GM18507 (cell line): Measurements from ENCODE around the gene CRADD.
"Not testable (repeated sequence)": the region's sequence is repeated elsewhere in the genome, so short reads cannot be mapped to it uniquely, and the experiment has no call there.

Experiments used
- DNase-seq: peaks from one replicate; pipeline ENCODE4 v3.0.0; 2011; ENCODE audit warnings: low read depth; ENCODE audit not compliant: insufficient read length; ENCODE audit errors: extremely low spot score
- FAIRE-seq: peaks from 2 replicates; lab custom pipeline; 2011; peaks lifted over from hg19 to GRCh38; lab: Jason Lieb, UNC

The CRADD gene

GRCh38 chr12:93772003-93772700, 95.0 kb downstream of the CRADD start:
- no peak for FAIRE-seq
- no peak for DNase-seq

GRCh38 chr12:93773122-93773871, 96.1 kb downstream of the CRADD start:
- no peak for DNase-seq
- no peak for FAIRE-seq

GRCh38 chr12:93776581-93777018, 99.4 kb downstream of the CRADD start:
- FAIRE-seq: no peak
- no peak for DNase-seq

- FAIRE-seq (no peak), DNase-seq (no peak)
Observed at GRCh38 chr12:93777254-93777653, 100.1 kb downstream of the CRADD start.

- no peak for DNase-seq
- FAIRE-seq: no peak
Observed at GRCh38 chr12:93778306-93778705, 101.1 kb downstream of the CRADD start.

GRCh38 chr12:93778766-93779165, 101.6 kb downstream of the CRADD start:
- no peak for FAIRE-seq
- DNase-seq: no peak

- FAIRE-seq (no peak), DNase-seq (no peak)
Observed at GRCh38 chr12:93780101-93780641, 103.0 kb downstream of the CRADD start.

GRCh38 chr12:93780886-93781285, 103.7 kb downstream of the CRADD start:
- DNase-seq, FAIRE-seq: not testable (repeated sequence)

GRCh38 chr12:93781961-93782360, 104.8 kb downstream of the CRADD start:
- FAIRE-seq, DNase-seq: not testable (repeated sequence)

GRCh38 chr12:93782853-93783252, 105.7 kb downstream of the CRADD start:
- FAIRE-seq (no peak), DNase-seq (no peak)

GRCh38 chr12:93783832-93784231, 106.7 kb downstream of the CRADD start:
- DNase-seq (no peak), FAIRE-seq (no peak)

GRCh38 chr12:93784339-93785086, 107.3 kb downstream of the CRADD start:
- no peak for FAIRE-seq

GRCh38 chr12:93785249-93786010, 108.3 kb downstream of the CRADD start:
- DNase-seq (no peak), FAIRE-seq (no peak)

More at GRCh38 chr12:93784339-93785086, 107.3 kb downstream of the CRADD start:
- no peak for DNase-seq

- DNase-seq (no peak), FAIRE-seq (no peak)
Observed at GRCh38 chr12:93786656-93787397, 109.7 kb downstream of the CRADD start.

GRCh38 chr12:93788853-93789252, 111.7 kb downstream of the CRADD start:
- DNase-seq (no peak), FAIRE-seq (no peak)

GRCh38 chr12:93789767-93790166, 112.6 kb downstream of the CRADD start:
- FAIRE-seq (no peak), DNase-seq (no peak)

- no peak for FAIRE-seq
- DNase-seq: no peak
Observed at GRCh38 chr12:93790472-93791152, 113.4 kb downstream of the CRADD start.

- no peak for FAIRE-seq
- no peak for DNase-seq
Observed at GRCh38 chr12:93793007-93793406, 115.8 kb downstream of the CRADD start.
